Subcutaneous abdominal adipose tissue (tissue), 5 donors: ENCODE data around the gene TNC.
A peak's percentile ranks its signal among the peaks of the same experiment; 100 is the strongest.

Source experiments
- H3K27ac ChIP-seq: one replicate; pipeline ENCODE4 v1.7.0; 2013; ENCODE audit warnings: low read depth, mild to moderate bottlenecking, inconsistent platforms, low read length, moderate library complexity
- H3K27me3 ChIP-seq, 5 donors: one replicate each; pipeline ENCODE4 v1.7.0; 2013; ENCODE audit warnings: low read length in 5 of 5, inconsistent platforms in 1 of 5; ENCODE audit not compliant: control insufficient read depth in 5 of 5, insufficient read depth in 4 of 5
- H3K36me3 ChIP-seq, 5 donors: one replicate each; pipeline ENCODE4 v1.7.0; 2013; ENCODE audit warnings: low read length in 5 of 5; ENCODE audit not compliant: control insufficient read depth in 5 of 5, insufficient read depth in 5 of 5
- H3K4me1 ChIP-seq, 5 donors: one replicate each; pipeline ENCODE4 v1.7.0; 2013; ENCODE audit warnings: low read length in 5 of 5, mild to moderate bottlenecking in 3 of 5, moderate library complexity in 1 of 5; ENCODE audit not compliant: control insufficient read depth in 5 of 5, insufficient read depth in 5 of 5
- H3K4me3 ChIP-seq, 5 donors: one replicate each; pipeline ENCODE4 v1.7.0; 2013; ENCODE audit warnings: low read length in 5 of 5, low read depth in 1 of 5
- H3K9ac ChIP-seq, 5 donors: one replicate each; pipeline ENCODE4 v1.7.0; 2013; ENCODE audit warnings: low read length in 5 of 5, mild to moderate bottlenecking in 4 of 5, moderate library complexity in 3 of 5
- H3K9me3 ChIP-seq, 5 donors: one replicate each; pipeline ENCODE4 v1.7.0; 2013; ENCODE audit warnings: low read length in 5 of 5; ENCODE audit not compliant: control insufficient read depth in 5 of 5
- donor health status: healthy.
- donor health status: healthy.
- donor health status: healthy.
- donor health status: healthy.
- donor health status: healthy.

The TNC gene

GRCh38 chr9:115117999-115118878 lies at the start of gene TNC:
Gene TNC (minus strand): TSS chr9:115118157. CDS start chr9:115091018, 27,139 bp downstream.
- Histone ChIP-seq H3K27me3 (peaks cover 0 to 33% (median 23%) of the 10 kb centered on the region in 5 donors), H3K36me3 (no peaks in the 10 kb centered on the region), H3K27ac (no peak within 1 kb of the TSS), H3K9me3 (no peaks in the 10 kb centered on the region), H3K9ac (no peak within 1 kb of the TSS), H3K4me1 (peaks cover 0 to 19% (median 14%) of the 10 kb centered on the region in 5 donors), H3K4me3 (peak within 1 kb of the TSS; percentile 4 to 45 (median 30))

- H3K27me3 ChIP-seq, result no peaks in the 10 kb centered on the region
- no peak overlapping the region for H3K9ac ChIP-seq
Observed at GRCh38 chr9:115167175-115167574, 49.2 kb upstream of the TNC start.

GRCh38 chr9:115165233-115165632 lies 47.3 kb upstream of the TNC start:
- Histone ChIP-seq H3K27ac (no peak overlapping the region), H3K4me1 (no peaks in the 10 kb centered on the region), H3K9ac (no peak overlapping the region), H3K27me3 (no peaks in the 10 kb centered on the region), H3K4me3 (no peak overlapping the region), H3K36me3 (no peaks in the 10 kb centered on the region), H3K9me3 (no peaks in the 10 kb centered on the region)

More at GRCh38 chr9:115167175-115167574, 49.2 kb upstream of the TNC start:
- Histone ChIP-seq H3K4me1 (no peaks in the 10 kb centered on the region), H3K27ac (no peak overlapping the region), H3K4me3 (no peak overlapping the region), H3K9me3 (no peaks in the 10 kb centered on the region), H3K36me3 (no peaks in the 10 kb centered on the region)

- Histone ChIP-seq H3K9ac (no peak overlapping the region), H3K27ac (no peak overlapping the region), H3K4me1 (no peaks in the 10 kb centered on the region), H3K36me3 (no peaks in the 10 kb centered on the region), H3K9me3 (no peaks in the 10 kb centered on the region), H3K27me3 (no peaks in the 10 kb centered on the region), H3K4me3 (no peak overlapping the region)
Observed at GRCh38 chr9:115164511-115164974, 46.6 kb upstream of the TNC start.

- no peaks in the 10 kb centered on the region for H3K36me3 ChIP-seq
- no peak overlapping the region for H3K27ac ChIP-seq
Observed at GRCh38 chr9:115162946-115163345, 45.0 kb upstream of the TNC start.

GRCh38 chr9:115161446-115161845 lies 43.5 kb upstream of the TNC start:
- no peak overlapping the region for H3K4me3 ChIP-seq
- no peak overlapping the region for H3K27ac ChIP-seq
- no peaks in the 10 kb centered on the region for H3K4me1 ChIP-seq

More at GRCh38 chr9:115162946-115163345, 45.0 kb upstream of the TNC start:
- no peak overlapping the region for H3K4me3 ChIP-seq
- no peak overlapping the region for H3K9ac ChIP-seq
- H3K27me3 ChIP-seq, result no peaks in the 10 kb centered on the region
- no peaks in the 10 kb centered on the region for H3K4me1 ChIP-seq
- no peaks in the 10 kb centered on the region for H3K9me3 ChIP-seq

GRCh38 chr9:115158661-115159481 lies 40.9 kb upstream of the TNC start:
- Histone ChIP-seq H3K9ac (no peak overlapping the region), H3K4me1 (no peaks in the 10 kb centered on the region), H3K4me3 (no peak overlapping the region), H3K36me3 (no peaks in the 10 kb centered on the region), H3K27ac (no peak overlapping the region), H3K9me3 (no peaks in the 10 kb centered on the region), H3K27me3 (no peaks in the 10 kb centered on the region)

More at GRCh38 chr9:115161446-115161845, 43.5 kb upstream of the TNC start:
- Histone ChIP-seq H3K36me3 (no peaks in the 10 kb centered on the region), H3K27me3 (no peaks in the 10 kb centered on the region), H3K9ac (no peak overlapping the region), H3K9me3 (no peaks in the 10 kb centered on the region)

- H3K9me3 ChIP-seq, result no peaks in the 10 kb centered on the region
- H3K36me3 ChIP-seq, result no peaks in the 10 kb centered on the region
- no peak overlapping the region for H3K27ac ChIP-seq
- H3K9ac ChIP-seq, result no peak overlapping the region
- no peaks in the 10 kb centered on the region for H3K27me3 ChIP-seq
- no peak overlapping the region for H3K4me3 ChIP-seq
- no peaks in the 10 kb centered on the region for H3K4me1 ChIP-seq
Observed at GRCh38 chr9:115157245-115157674, 39.3 kb upstream of the TNC start.

- no peaks in the 10 kb centered on the region for H3K36me3 ChIP-seq
- H3K4me3 ChIP-seq, result no peak overlapping the region
- H3K4me1 ChIP-seq, result no peaks in the 10 kb centered on the region
- no peak overlapping the region for H3K27ac ChIP-seq
- H3K27me3 ChIP-seq, result no peaks in the 10 kb centered on the region
- H3K9ac ChIP-seq, result no peak overlapping the region
- H3K9me3 ChIP-seq, result no peaks in the 10 kb centered on the region
Observed at GRCh38 chr9:115155037-115155436, 37.1 kb upstream of the TNC start.

- Histone ChIP-seq H3K27me3 (no peaks in the 10 kb centered on the region), H3K9ac (no peak overlapping the region), H3K9me3 (no peaks in the 10 kb centered on the region), H3K36me3 (no peaks in the 10 kb centered on the region), H3K4me1 (no peaks in the 10 kb centered on the region), H3K4me3 (no peak overlapping the region), H3K27ac (no peak overlapping the region)
Observed at GRCh38 chr9:115154617-115155016, 36.7 kb upstream of the TNC start.
